ENCODE measurements around the gene CABLES2. TPM values are rescaled to one million over a fixed set of nuclear protein-coding genes. Genes with fewer than 3 reads are reported as not detected.

The CABLES2 gene
- total RNA-seq, 1 experiment from 2014 or later = 7.5 TPM

GRCh38 chr20:62401331-62401779, 5.7 kb downstream of the CABLES2 start (continued):
- TF ChIP-seq MAX (CRISPR knock-in tag; IDR thresholded peaks at IDR 0.05) (0 out of 2 replicates have a peak, but pooled peaks have one; percentile 54), HMGXB4 (CRISPR knock-in tag; IDR thresholded peaks at IDR 0.05) (peak; percentile 59; the same call in 1 of the 2 replicates), ATF3 (CRISPR knock-in tag; conservative IDR thresholded peaks at IDR 0.05) (no peak), ZNF423 (CRISPR knock-in tag; IDR thresholded peaks at IDR 0.05) (no peak), CTCF (IDR thresholded peaks at IDR 0.05) (peak; percentile 64), ATF2 (CRISPR knock-in tag; IDR thresholded peaks at IDR 0.05; ENCODE audit: borderline replicate concordance, low read depth) (no peak), USF1 (CRISPR knock-in tag; IDR thresholded peaks at IDR 0.05) (no peak), FOXK1 (CRISPR knock-in tag; IDR thresholded peaks at IDR 0.05) (no peak), ERG (CRISPR knock-in tag; IDR thresholded peaks at IDR 0.05) (no peak), E2F4 (CRISPR knock-in tag; IDR thresholded peaks at IDR 0.05; ENCODE audit: borderline replicate concordance, low read depth) (no peak), SOX15 (CRISPR knock-in tag; IDR thresholded peaks at IDR 0.05) (no peak), NFYB (CRISPR knock-in tag; conservative IDR thresholded peaks at IDR 0.05; ENCODE audit: low read depth) (no peak), E2F5 (CRISPR knock-in tag; IDR thresholded peaks at IDR 0.05) (no peak), HMGA2 (CRISPR knock-in tag; IDR thresholded peaks at IDR 0.05) (no peak)

GRCh38 chr20:62400541-62400940, 6.5 kb downstream of the CABLES2 start:
- Mint-ChIP-seq H3K4me1 (peaks cover 9% of the 10 kb centered on the region), H3K27me3 (ENCODE audit: low read depth) (no peaks in the 10 kb centered on the region), H3K36me3 (no peaks in the 10 kb centered on the region), H3K9me3 (peaks cover 9% of the 10 kb centered on the region; the same call in 1 of the 2 replicates), H3K4me3 (no peak overlapping the region), H3K27ac (peak overlapping the region; percentile 7; the same call in 1 of the 2 replicates)
- POLR2A ChIA-PET = interaction anchor here (1.3 to 1.7 kb wide), 2 partner anchors 10 to 14 kb away, joined by 4 to 5 read pairs; partner anchors contain the start of gene RPS21
- TF ChIP-seq HMGXB4 (CRISPR knock-in tag; IDR thresholded peaks at IDR 0.05) = no peak
- no peak for ATAC-seq
- CTCF ChIA-PET = interaction anchor here (0.6 to 2.2 kb wide), 23 partner anchors 9 to 394 kb away, joined by 3 to 17 read pairs (median 4); partner anchors contain the start of genes RBBP8NL and RPS21
- DNase-seq (ENCODE audit: low spot score) = no peak
